BLaER1 treated with 17β-estradiol and CSF1 and Interleukin-3, amounts not matched to agents 10 nM and 100 nM (cell line): ENCODE measurements around the gene CEACAM4.

Experiments used
- H3K27ac ChIP-seq, 11 experiments: shearing (Covaris generic); formaldehyde crosslinking; 2 replicates each; pipeline ENCODE4 v1.8.1; 2022
- H3K27me3 ChIP-seq, 11 experiments: shearing (Covaris generic); formaldehyde crosslinking; 2 replicates each; pipeline ENCODE4 v1.8.1; 2022
- H3K36me3 ChIP-seq, 11 experiments: shearing (Covaris generic); formaldehyde crosslinking; 2 replicates each; pipeline ENCODE4 v1.8.1; 2022
- H3K4me1 ChIP-seq, 10 experiments: shearing (Covaris generic); formaldehyde crosslinking; 2 replicates each; pipeline ENCODE4 v1.8.1; 2022
- H3K4me2 ChIP-seq, 11 experiments: shearing (Covaris generic); formaldehyde crosslinking; 2 replicates each; pipeline ENCODE4 v1.8.1; 2022
- H3K4me3 ChIP-seq, 10 experiments: shearing (Covaris generic); formaldehyde crosslinking; 2 replicates each; pipeline ENCODE4 v1.8.1; 2022
- H3K9ac ChIP-seq, 11 experiments: shearing (Covaris generic); formaldehyde crosslinking; 2 replicates each; pipeline ENCODE4 v1.8.1; 2022
- H3K9me3 ChIP-seq, 11 experiments: shearing (Covaris generic); formaldehyde crosslinking; replicated peaks in 1 of 11; 2 replicates each; pipeline ENCODE4 v1.8.1; 2022
- H4K20me1 ChIP-seq, 11 experiments: shearing (Covaris generic); formaldehyde crosslinking; 2 replicates each; pipeline ENCODE4 v1.8.1; 2022
- Cebpa-rat ChIP-seq, 11 experiments: shearing (Covaris generic); IDR thresholded peaks; 2 replicates each; pipeline ENCODE4 v1.8.1; 2022

Gene CEACAM4

GRCh38 chr19:41599175-41599966, 27.5 kb downstream of the CEACAM4 start:
- H3K27me3 ChIP-seq, result no peaks in the 10 kb centered on the region
- no peaks in the 10 kb centered on the region; a peak in 1 of 22 replicates for H4K20me1 ChIP-seq
- H3K4me3 ChIP-seq, result no peak overlapping the region
- H3K4me2 ChIP-seq, result no peak overlapping the region
- TF ChIP-seq Cebpa-rat (IDR thresholded peaks at IDR 0.05), result no peak
- H3K4me1 ChIP-seq, result peaks cover 0 to 17% (median 4%) of the 10 kb centered on the region in 10 experiments; a peak in 9 of 20 replicates
- H3K9me3 ChIP-seq, result no peaks in the 10 kb centered on the region
- H3K9ac ChIP-seq, result no peak overlapping the region
- no peaks in the 10 kb centered on the region for H3K36me3 ChIP-seq
- H3K27ac ChIP-seq, result no peak overlapping the region

GRCh38 chr19:41597600-41598041, 29.3 kb downstream of the CEACAM4 start:
- H3K27me3 ChIP-seq, result no peaks in the 10 kb centered on the region
- H3K4me3 ChIP-seq, result no peak overlapping the region
- no peaks in the 10 kb centered on the region for H3K9me3 ChIP-seq
- no peaks in the 10 kb centered on the region for H3K36me3 ChIP-seq
- no peak overlapping the region for H3K27ac ChIP-seq
- no peak for TF ChIP-seq Cebpa-rat (IDR thresholded peaks at IDR 0.05)
- peaks cover 0 to 18% (median 4%) of the 10 kb centered on the region in 10 experiments; a peak in 9 of 20 replicates for H3K4me1 ChIP-seq
- no peak overlapping the region; a peak in 1 of 22 replicates for H3K9ac ChIP-seq
- H3K4me2 ChIP-seq, result peak overlapping the region in 4 of 11 experiments; percentile 41 to 76 (median 56); a peak in 6 of 22 replicates
- no peaks in the 10 kb centered on the region; a peak in 1 of 22 replicates for H4K20me1 ChIP-seq

GRCh38 chr19:41595890-41596280, 31.0 kb downstream of the CEACAM4 start:
- Histone ChIP-seq H3K27me3 (no peaks in the 10 kb centered on the region), H3K9me3 (no peaks in the 10 kb centered on the region), H3K36me3 (no peaks in the 10 kb centered on the region), H3K4me1 (peaks cover 0 to 18% (median 4%) of the 10 kb centered on the region in 10 experiments; a peak in 9 of 20 replicates), H3K27ac (no peak overlapping the region), H3K4me3 (no peak overlapping the region), H3K9ac (no peak overlapping the region), H3K4me2 (no peak overlapping the region), H4K20me1 (no peaks in the 10 kb centered on the region; a peak in 1 of 22 replicates)
- TF ChIP-seq Cebpa-rat (IDR thresholded peaks at IDR 0.05), result no peak

- no peak overlapping the region for H3K9ac ChIP-seq
- no peaks in the 10 kb centered on the region for H3K36me3 ChIP-seq
- no peaks in the 10 kb centered on the region for H3K27me3 ChIP-seq
- peak overlapping the region in 2 of 11 experiments; percentile 2 to 22; a peak in 2 of 22 replicates for H3K4me2 ChIP-seq
- peaks cover 0 to 18% (median 4%) of the 10 kb centered on the region in 10 experiments; a peak in 9 of 20 replicates for H3K4me1 ChIP-seq
- no peak for TF ChIP-seq Cebpa-rat (IDR thresholded peaks at IDR 0.05)
- no peak overlapping the region for H3K27ac ChIP-seq
- H4K20me1 ChIP-seq, result no peaks in the 10 kb centered on the region; a peak in 3 of 22 replicates
- no peaks in the 10 kb centered on the region for H3K9me3 ChIP-seq
- no peak overlapping the region for H3K4me3 ChIP-seq
Measured at GRCh38 chr19:41595258-41595889, 31.5 kb downstream of the CEACAM4 start.

- Histone ChIP-seq H4K20me1 (peaks cover 0 to 29% (median 5%) of the 10 kb centered on the region in 11 experiments; a peak in 11 of 22 replicates), H3K36me3 (peaks cover 2 to 17% (median 8%) of the 10 kb centered on the region in 11 experiments; a peak in 14 of 22 replicates), H3K27ac (no peak overlapping the region), H3K9me3 (no peaks in the 10 kb centered on the region), H3K9ac (no peak overlapping the region), H3K4me2 (no peak overlapping the region), H3K27me3 (no peaks in the 10 kb centered on the region), H3K4me1 (peaks cover 0 to 10% (median 4%) of the 10 kb centered on the region in 10 experiments; a peak in 8 of 20 replicates), H3K4me3 (no peak overlapping the region)
- TF ChIP-seq Cebpa-rat (IDR thresholded peaks at IDR 0.05), result no peak
Measured at GRCh38 chr19:41591951-41592562, 34.8 kb downstream of the CEACAM4 start.

- Histone ChIP-seq H3K4me3 (no peak overlapping the region), H3K27me3 (no peaks in the 10 kb centered on the region), H3K9ac (no peak overlapping the region), H3K27ac (no peak overlapping the region), H3K4me2 (no peak overlapping the region), H3K36me3 (peaks cover 10 to 28% (median 19%) of the 10 kb centered on the region in 11 experiments; a peak in 19 of 22 replicates), H3K9me3 (no peaks in the 10 kb centered on the region), H4K20me1 (peaks cover 0 to 36% (median 5%) of the 10 kb centered on the region in 11 experiments; a peak in 11 of 22 replicates), H3K4me1 (peaks cover 0 to 12% (median 4%) of the 10 kb centered on the region in 10 experiments; a peak in 8 of 20 replicates)
- no peak for TF ChIP-seq Cebpa-rat (IDR thresholded peaks at IDR 0.05)
Measured at GRCh38 chr19:41590936-41591335, 35.9 kb downstream of the CEACAM4 start.

- H4K20me1 ChIP-seq, result peaks cover 0 to 39% (median 5%) of the 10 kb centered on the region in 11 experiments; a peak in 11 of 22 replicates
- peaks cover 0 to 8% (median under 1%) of the 10 kb centered on the region in 10 experiments; a peak in 3 of 20 replicates for H3K4me1 ChIP-seq
- H3K4me3 ChIP-seq, result no peak overlapping the region
- TF ChIP-seq Cebpa-rat (IDR thresholded peaks at IDR 0.05), result no peak
- no peaks in the 10 kb centered on the region for H3K9me3 ChIP-seq
- H3K4me2 ChIP-seq, result no peak overlapping the region
- H3K36me3 ChIP-seq, result peaks cover 25 to 44% (median 35%) of the 10 kb centered on the region in 11 experiments
- no peak overlapping the region for H3K27ac ChIP-seq
- H3K9ac ChIP-seq, result no peak overlapping the region
- H3K27me3 ChIP-seq, result no peaks in the 10 kb centered on the region
Measured at GRCh38 chr19:41589371-41589770, 37.5 kb downstream of the CEACAM4 start.

GRCh38 chr19:41588497-41589209, 38.2 kb downstream of the CEACAM4 start:
- no peak overlapping the region for H3K4me3 ChIP-seq
- no peak overlapping the region for H3K4me2 ChIP-seq
- H3K36me3 ChIP-seq, result peaks cover 32 to 51% (median 42%) of the 10 kb centered on the region in 11 experiments
- TF ChIP-seq Cebpa-rat (IDR thresholded peaks at IDR 0.05), result no peak
- no peak overlapping the region for H3K27ac ChIP-seq
- H3K4me1 ChIP-seq, result peaks cover 0 to 7% (median 0%) of the 10 kb centered on the region in 10 experiments; a peak in 1 of 20 replicates
- H4K20me1 ChIP-seq, result peaks cover 0 to 39% (median 5%) of the 10 kb centered on the region in 11 experiments; a peak in 11 of 22 replicates
- no peak overlapping the region for H3K9ac ChIP-seq
- H3K9me3 ChIP-seq, result peaks cover 0 to 3% (median under 1%) of the 10 kb centered on the region in 11 experiments; a peak in 6 of 22 replicates
- H3K27me3 ChIP-seq, result no peaks in the 10 kb centered on the region
